Measurements from ENCODE around the gene DACT2.
"Not testable (repeated sequence)": the region's sequence is repeated elsewhere in the genome, so short reads cannot be mapped to it uniquely, and the experiment has no call there.

Gene DACT2

GRCh38 chr6:168361766-168362165 lies 42.2 kb upstream of the DACT2 start:
- no peak for TF ChIP-seq POLR2A (IDR thresholded peaks at IDR 0.05; ENCODE audit: low read length)
- no peak for TF ChIP-seq GATA1 (IDR thresholded peaks at IDR 0.05; ENCODE audit: low read depth, low read length)
- no peak for DNase-seq

- DNase-seq: no peak
- no peak for TF ChIP-seq POLR2A (IDR thresholded peaks at IDR 0.05; ENCODE audit: low read length)
- no peak for TF ChIP-seq GATA1 (IDR thresholded peaks at IDR 0.05; ENCODE audit: low read depth, low read length)
These were observed 40.2 kb upstream of the DACT2 start for GRCh38 chr6:168359794-168360193.

- DNase-seq: no peak
- TF ChIP-seq GATA1 (IDR thresholded peaks at IDR 0.05; ENCODE audit: low read depth, low read length): no peak
- no peak for TF ChIP-seq POLR2A (IDR thresholded peaks at IDR 0.05; ENCODE audit: low read length)
These were observed 39.4 kb upstream of the DACT2 start for GRCh38 chr6:168358842-168359420.

GRCh38 chr6:168356872-168357271 lies 37.3 kb upstream of the DACT2 start:
- DNase-seq: not testable (repeated sequence)

- peak; percentile 14 to 49 for DNase-seq
These were observed 36.3 kb upstream of the DACT2 start for GRCh38 chr6:168355716-168356522.

GRCh38 chr6:168354338-168354737 lies 34.8 kb upstream of the DACT2 start:
- no peak for TF ChIP-seq POLR2A (IDR thresholded peaks at IDR 0.05; ENCODE audit: low read length)
- no peak for TF ChIP-seq GATA1 (IDR thresholded peaks at IDR 0.05; ENCODE audit: low read depth, low read length)
- no peak for DNase-seq

More at GRCh38 chr6:168355716-168356522, 36.3 kb upstream of the DACT2 start:
- TF ChIP-seq GATA1 (IDR thresholded peaks at IDR 0.05; ENCODE audit: low read depth, low read length) (no peak), POLR2A (IDR thresholded peaks at IDR 0.05; ENCODE audit: low read length) (no peak)

GRCh38 chr6:168353041-168353440 lies 33.5 kb upstream of the DACT2 start:
- DNase-seq: no peak
- TF ChIP-seq POLR2A (IDR thresholded peaks at IDR 0.05; ENCODE audit: low read length): no peak
- TF ChIP-seq GATA1 (IDR thresholded peaks at IDR 0.05; ENCODE audit: low read depth, low read length): no peak

GRCh38 chr6:168352096-168352495 lies 32.5 kb upstream of the DACT2 start:
- no peak for DNase-seq
- TF ChIP-seq POLR2A (IDR thresholded peaks at IDR 0.05; ENCODE audit: low read length) (no peak), GATA1 (IDR thresholded peaks at IDR 0.05; ENCODE audit: low read depth, low read length) (no peak)

- TF ChIP-seq GATA1 (IDR thresholded peaks at IDR 0.05; ENCODE audit: low read depth, low read length) (no peak), POLR2A (IDR thresholded peaks at IDR 0.05; ENCODE audit: low read length) (no peak)
- DNase-seq: no peak
These were observed 30.2 kb upstream of the DACT2 start for GRCh38 chr6:168349718-168350210.

GRCh38 chr6:168348186-168348585 lies 28.6 kb upstream of the DACT2 start:
- TF ChIP-seq GATA1 (IDR thresholded peaks at IDR 0.05; ENCODE audit: low read depth, low read length) (no peak), POLR2A (IDR thresholded peaks at IDR 0.05; ENCODE audit: low read length) (no peak)
- DNase-seq: no peak

GRCh38 chr6:168347615-168348014 lies 28.0 kb upstream of the DACT2 start:
- TF ChIP-seq POLR2A (IDR thresholded peaks at IDR 0.05; ENCODE audit: low read length) (no peak), GATA1 (IDR thresholded peaks at IDR 0.05; ENCODE audit: low read depth, low read length) (no peak)
- no peak for DNase-seq

GRCh38 chr6:168347053-168347452 lies 27.5 kb upstream of the DACT2 start:
- TF ChIP-seq POLR2A (IDR thresholded peaks at IDR 0.05; ENCODE audit: low read length) (no peak), GATA1 (IDR thresholded peaks at IDR 0.05; ENCODE audit: low read depth, low read length) (no peak)
- no peak for DNase-seq

GRCh38 chr6:168345896-168346754 lies 26.5 kb upstream of the DACT2 start:
- DNase-seq: no peak
- no peak for TF ChIP-seq POLR2A (IDR thresholded peaks at IDR 0.05; ENCODE audit: low read length)
- TF ChIP-seq GATA1 (IDR thresholded peaks at IDR 0.05; ENCODE audit: low read depth, low read length): no peak

GRCh38 chr6:168345266-168345665 lies 25.7 kb upstream of the DACT2 start:
- no peak for DNase-seq
- TF ChIP-seq POLR2A (IDR thresholded peaks at IDR 0.05; ENCODE audit: low read length): no peak
- no peak for TF ChIP-seq GATA1 (IDR thresholded peaks at IDR 0.05; ENCODE audit: low read depth, low read length)
